Right lobe of liver (tissue), 6 donors: ENCODE data around the gene SLC20A1. TPM values are rescaled to one million over a fixed set of nuclear protein-coding genes. Genes with fewer than 3 reads are reported as not detected.
A peak's percentile ranks its signal among the peaks of the same experiment; 100 is the strongest.

Source experiments
- ATAC-seq, 4 donors: fragments of 200-7000 bp; cut with Tn5 transposase; one replicate each; pipeline ENCODE4 v1.9.1; 2020; ENCODE audit warnings: mild to moderate bottlenecking in 4 of 4, moderate library complexity in 4 of 4
- DNase-seq, 3 donors: peaks; one replicate each; pipeline ENCODE4 v3.0.0-alpha.2; 2020
- H3K27ac ChIP-seq, 3 donors: fragments of 200-600 bp; one replicate each; pipeline ENCODE4 v1.8.0; 2022
- H3K27me3 ChIP-seq, 2 donors: fragments of 200-600 bp; one replicate each; pipeline ENCODE4 v1.8.0; 2022
- H3K36me3 ChIP-seq, 4 donors: fragments of 200-600 bp; sonication (generic) in 1 of 4; one replicate each; pipeline versions ENCODE4 v1.5.1 to v1.8.0; 2017 to 2022; ENCODE audit warnings: control low read depth in 1 of 4
- H3K4me1 ChIP-seq, 4 donors: fragments of 200-600 bp; sonication (generic) in 1 of 4; one replicate each; pipeline versions ENCODE4 v1.5.1 to v1.8.0; 2017 to 2022; ENCODE audit warnings: control low read depth in 1 of 4
- H3K4me3 ChIP-seq, 3 donors: fragments of 200-600 bp; one replicate each; pipeline ENCODE4 v1.8.0; 2022
- H3K9me3 ChIP-seq, 4 donors: fragments of 200-600 bp; sonication (generic) in 1 of 4; one replicate each; pipeline versions ENCODE4 v1.5.1 to v1.8.0; 2017 to 2022; ENCODE audit warnings: control low read depth in 1 of 4
- CTCF ChIP-seq, 4 donors: fragments of 200-600 bp in 3 of 4; fragments of 450-650 bp in 1 of 4; IDR thresholded peaks; one replicate each; pipeline versions ENCODE4 v1.5.1 to v1.8.0; 2016 to 2022; ENCODE audit warnings: antibody characterized with exemption in 4 of 4, mild to moderate bottlenecking in 2 of 4
- POLR2A ChIP-seq: fragments of 450-650 bp; IDR thresholded peaks from one replicate; pipeline ENCODE4 v1.6.1; 2017; ENCODE audit warnings: antibody characterized with exemption, mild to moderate bottlenecking
- WGBS: methylation state at CpG from one replicate; pipeline ENCODE4 v1.1.6; 2018; ENCODE audit warnings: low coverage, low lambda C conversion rate; ENCODE audit not compliant: insufficient coverage; ENCODE audit errors: missing lambda C conversion rate; 5-methylcytosine and 5-hydroxymethylcytosine counted together
- intact Hi-C, 2 donors: fragments of 100-400 bp; cut with DNase I; formaldehyde crosslinking; loops; one replicate each; pipeline versions ENCODE4 v1.11.2 to v1.14.1; 2022
- total RNA-seq, 6 experiments: library from RNA; depleted of rRNA in 2 of 6; stranded (reverse); fragments of >200 nt in 2 of 6; fragmentation: NEBNext Ultra II Directional in 3 of 6; extraction: Animal tissue kit (Norgen Biotek cat#: 25700) in 3 of 6; gene quantifications; one replicate each; pipeline versions ENCODE4 v1.1.0 to v1.2.4, GENCODE V29; 2016 to 2023
- donor health status: DM: no; HTN: yes; CAD: no.
- donor health status: DM: no; HTN: no; CAD: no.
- donor health status: DM: no; HTN: no; CAD: no.
- donor health status: DM: no; HTN: yes; CAD: no.
- donor health status: DM: no; HTN: yes; CAD: no.

The SLC20A1 gene
- total RNA-seq, 6 experiments from 2014 or later = 14.3 to 103 (median 26.8) TPM

DNA sequence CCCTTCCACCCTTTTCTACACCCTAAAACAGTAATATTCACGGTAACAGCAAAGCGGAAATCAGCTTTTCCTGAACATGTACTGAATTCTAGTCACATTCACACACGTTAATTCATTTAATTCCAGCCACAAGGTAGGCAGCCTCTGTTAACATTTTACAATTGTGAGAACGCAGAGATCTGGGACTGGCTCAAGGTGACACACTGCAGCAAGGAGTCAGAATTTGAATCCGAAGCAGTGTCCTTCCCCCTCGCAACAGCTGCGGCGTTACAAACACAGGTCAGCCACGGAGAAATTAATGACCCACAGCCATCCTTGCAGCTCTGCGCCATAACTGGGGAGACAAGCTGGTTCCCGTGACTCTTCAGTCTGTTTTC is 818 bp upstream of the SLC20A1 start:
- DNase-seq (no peak), ATAC-seq (no peak)
- Histone ChIP-seq H3K4me1 (peaks cover 0 to 37% (median 12%) of the 10 kb centered on the region in 4 donors), H3K27ac (peak overlapping the region; percentile 93 to 97 (median 95)), H3K9me3 (no peaks in the 10 kb centered on the region), H3K36me3 (peaks cover 0 to 27% (median 5%) of the 10 kb centered on the region in 4 donors), H3K27me3 (no peaks in the 10 kb centered on the region), H3K4me3 (peak overlapping the region; percentile 82 to 96 (median 91))
- no peak for TF ChIP-seq POLR2A
- no peak for TF ChIP-seq CTCF (IDR thresholded peaks at IDR 0.05)
- WGBS = 1% methylated on average over 11 of the region's 11 CpGs
- intact Hi-C loops = no loop called here

GRCh38 chr2:112646102-112646719 is 472 bp downstream of the SLC20A1 start:
- Histone ChIP-seq H3K36me3 (peaks cover 0 to 33% (median 5%) of the 10 kb centered on the region in 4 donors), H3K27me3 (no peaks in the 10 kb centered on the region), H3K27ac (peak overlapping the region; percentile 93 to 97 (median 95)), H3K4me1 (peaks cover 0 to 45% (median 12%) of the 10 kb centered on the region in 4 donors), H3K4me3 (peak overlapping the region; percentile 82 to 96 (median 91)), H3K9me3 (no peaks in the 10 kb centered on the region)
- DNase-seq (peak in 1 of 3 donors; percentile 64), ATAC-seq (peak in 3 of 4 donors; percentile 0 to 35 (median 19))
- 0% methylated on average over 13 of the region's 69 CpGs for WGBS
- intact Hi-C loops = no loop called here
- TF ChIP-seq CTCF (IDR thresholded peaks at IDR 0.05) (no peak), POLR2A (no peak)

DNA sequence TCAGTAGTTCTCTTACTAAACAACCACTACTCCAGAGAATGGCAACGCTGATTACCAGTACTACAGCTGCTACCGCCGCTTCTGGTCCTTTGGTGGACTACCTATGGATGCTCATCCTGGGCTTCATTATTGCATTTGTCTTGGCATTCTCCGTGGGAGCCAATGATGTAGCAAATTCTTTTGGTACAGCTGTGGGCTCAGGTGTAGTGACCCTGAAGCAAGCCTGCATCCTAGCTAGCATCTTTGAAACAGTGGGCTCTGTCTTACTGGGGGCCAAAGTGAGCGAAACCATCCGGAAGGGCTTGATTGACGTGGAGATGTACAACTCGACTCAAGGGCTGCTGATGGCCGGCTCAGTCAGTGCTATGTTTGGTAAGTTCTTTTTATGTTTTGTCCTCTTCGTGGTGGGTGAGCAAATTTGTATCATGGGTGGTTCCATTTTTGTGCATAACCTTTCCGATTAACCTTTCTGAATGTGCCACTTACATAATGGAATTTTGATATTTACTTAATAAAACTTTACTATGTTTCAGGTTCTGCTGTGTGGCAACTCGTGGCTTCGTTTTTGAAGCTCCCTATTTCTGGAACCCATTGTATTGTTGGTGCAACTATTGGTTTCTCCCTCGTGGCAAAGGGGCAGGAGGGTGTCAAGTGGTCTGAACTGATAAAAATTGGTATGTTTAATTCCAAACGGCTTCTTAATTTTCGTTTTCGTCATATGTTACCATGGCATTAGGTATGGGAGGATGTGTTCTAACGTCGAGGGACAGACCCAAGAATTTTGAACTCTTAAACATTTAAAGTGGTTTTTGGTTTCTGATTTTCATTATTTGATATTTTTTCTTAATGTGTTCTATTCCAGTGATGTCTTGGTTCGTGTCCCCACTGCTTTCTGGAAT is 1.3 kb downstream of the SLC20A1 start:
- WGBS = 33% methylated on average over 20 of the region's 20 CpGs

DNA sequence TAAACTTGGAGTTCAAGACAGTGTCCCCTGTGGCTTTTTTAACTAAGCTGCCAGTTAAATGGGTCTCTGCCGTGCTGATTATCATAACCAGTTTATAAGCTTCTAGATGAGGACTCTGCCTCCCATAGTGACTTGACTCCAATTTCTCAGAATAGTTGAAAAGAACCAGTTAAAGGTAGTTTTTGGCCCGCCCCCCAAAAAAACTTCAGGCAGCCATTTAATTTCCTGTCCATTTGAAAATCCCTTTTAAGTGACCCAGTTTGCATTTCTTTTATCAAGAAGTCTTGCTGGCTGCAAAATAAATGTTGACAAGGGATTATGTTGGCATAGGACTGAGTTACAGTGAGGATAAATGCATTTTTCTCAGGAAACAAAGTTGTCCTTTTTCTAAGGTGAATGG is 2.3 kb downstream of the SLC20A1 start:
- TF ChIP-seq POLR2A = no peak
- TF ChIP-seq CTCF (IDR thresholded peaks at IDR 0.05) = no peak
- DNase-seq = no peak
- H3K4me3 ChIP-seq = no peak overlapping the region
- H3K9me3 ChIP-seq = no peaks in the 10 kb centered on the region
- intact Hi-C loops = no loop called here
- ATAC-seq = no peak
- H3K36me3 ChIP-seq = peaks cover 0 to 50% (median 11%) of the 10 kb centered on the region in 4 donors
- H3K4me1 ChIP-seq = peaks cover 0 to 60% (median 12%) of the 10 kb centered on the region in 4 donors
- H3K27me3 ChIP-seq = no peaks in the 10 kb centered on the region
- WGBS = 21% methylated on average over 2 of the region's 2 CpGs
- no peak overlapping the region for H3K27ac ChIP-seq

More for the DNA sequence above, 1.3 kb downstream of the SLC20A1 start:
- intact Hi-C loops = no loop called here
- Histone ChIP-seq H3K36me3 (peaks cover 0 to 40% (median 5%) of the 10 kb centered on the region in 4 donors), H3K4me3 (peak overlapping the region; percentile 82 to 96 (median 91)), H3K27me3 (no peaks in the 10 kb centered on the region), H3K27ac (peak overlapping the region; percentile 93 to 97 (median 95)), H3K9me3 (no peaks in the 10 kb centered on the region), H3K4me1 (peaks cover 0 to 53% (median 12%) of the 10 kb centered on the region in 4 donors)
- ATAC-seq (no peak), DNase-seq (no peak)
- TF ChIP-seq POLR2A (no peak), CTCF (IDR thresholded peaks at IDR 0.05) (no peak)
